Measurements from ENCODE around the gene SPATA6. TPM values are rescaled to one million over a fixed set of nuclear protein-coding genes. Genes with fewer than 3 reads are reported as not detected.
"Not testable (repeated sequence)": the region's sequence is repeated elsewhere in the genome, so short reads cannot be mapped to it uniquely, and the experiment has no call there.

The SPATA6 gene
- total and polyA plus RNA-seq, 2 of the 4 experiments (the other 2 are of a cell fraction) = 1.1 to 2.0 TPM

DNA sequence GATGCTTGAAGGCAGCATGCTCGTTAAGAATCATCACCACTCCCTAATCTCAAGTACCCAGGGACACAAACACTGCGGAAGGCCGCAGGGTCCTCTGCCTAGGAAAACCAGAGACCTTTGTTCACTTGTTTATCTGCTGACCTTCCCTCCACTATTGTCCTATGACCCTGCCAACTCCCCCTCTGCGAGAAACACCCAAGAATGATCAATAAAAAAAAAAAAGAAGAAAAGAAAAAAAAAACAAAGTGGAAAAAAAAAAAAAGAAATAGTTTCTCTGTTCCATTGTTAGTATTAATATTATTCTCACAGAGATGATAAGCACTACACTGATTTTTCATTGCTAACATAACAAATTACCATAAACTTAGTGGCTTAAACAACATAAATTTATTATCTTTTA is 8.0 kb upstream of the SPATA6 start:
- H3K56ac ChIP-seq (ENCODE audit: extremely low read depth, insufficient read depth, low read length); H2AK5ac ChIP-seq (ENCODE audit: low read depth, low read length); DNase-seq; H2BK120ac ChIP-seq (ENCODE audit: low read depth, low read length); H3K18ac ChIP-seq (ENCODE audit: low read depth, low read length); H4K20me1 ChIP-seq (ENCODE audit: insufficient read depth, low read length); intact Hi-C loops (cut with micrococcal nuclease); H2AFZ ChIP-seq (replicated peaks; ENCODE audit: low read length, poor library complexity); dilution Hi-C loops (cut with HindIII; ENCODE audit: low sequenced_read_pairs, unreplicated experiment); H3K9me1 ChIP-seq (ENCODE audit: insufficient read depth, low read length); H3K4me1 ChIP-seq (ENCODE audit: control insufficient read depth, insufficient read depth, low read length); H2BK5ac ChIP-seq (ENCODE audit: low read depth, low read length, poor library complexity, severe bottlenecking); H3K27me3 ChIP-seq (ENCODE audit: control insufficient read depth, insufficient read depth, low read length); ATAC-seq (ENCODE audit: low read depth); H2AK9ac ChIP-seq (replicated peaks; ENCODE audit: low read depth, low read length, poor library complexity); H4K8ac ChIP-seq (ENCODE audit: low read depth in 2 of 2, low read length in 2 of 2); H3K36me3 ChIP-seq (ENCODE audit: control insufficient read depth, insufficient read depth, low read length); H3K9me3 ChIP-seq (ENCODE audit: control insufficient read depth, insufficient read depth, low read length); POLR2A ChIA-PET (ENCODE audit: unreplicated experiment); in situ Hi-C loops (cut with MboI; ENCODE audit: low sequenced_read_pairs); H4K5ac ChIP-seq (ENCODE audit: low read depth, low read length); H4K91ac ChIP-seq (ENCODE audit: insufficient read depth, low read depth, low read length); H3K4me3 ChIP-seq (ENCODE audit: insufficient read depth, low read depth, low read length); CTCF ChIA-PET; BruUV-seq (replicated peaks); H3K4me2 ChIP-seq (ENCODE audit: low read depth, low read length); H2BK20ac ChIP-seq (ENCODE audit: low read depth, low read length); H3K9ac ChIP-seq (ENCODE audit: low read depth, low read length); H3K4ac ChIP-seq (ENCODE audit: low read depth, low read length); H3K79me1 ChIP-seq (ENCODE audit: low read depth in 1 of 2, low read length in 2 of 2); H3K23ac ChIP-seq (ENCODE audit: low read depth, low read length); H2BK15ac ChIP-seq (ENCODE audit: low read depth, low read length); H3K27ac ChIP-seq (ENCODE audit: insufficient read depth, low read length); H3K14ac ChIP-seq (replicated peaks; ENCODE audit: low read depth, low read length): not testable (repeated sequence)
- WGBS, 2 experiments (ENCODE audit: extremely low coverage in 2 of 2, insufficient read length in 1 of 2) = no CpG with 5 or more reads among the region's 4 CpGs
